ENCODE data around the gene CAMK2D.

CAMK2D gene

DNA sequence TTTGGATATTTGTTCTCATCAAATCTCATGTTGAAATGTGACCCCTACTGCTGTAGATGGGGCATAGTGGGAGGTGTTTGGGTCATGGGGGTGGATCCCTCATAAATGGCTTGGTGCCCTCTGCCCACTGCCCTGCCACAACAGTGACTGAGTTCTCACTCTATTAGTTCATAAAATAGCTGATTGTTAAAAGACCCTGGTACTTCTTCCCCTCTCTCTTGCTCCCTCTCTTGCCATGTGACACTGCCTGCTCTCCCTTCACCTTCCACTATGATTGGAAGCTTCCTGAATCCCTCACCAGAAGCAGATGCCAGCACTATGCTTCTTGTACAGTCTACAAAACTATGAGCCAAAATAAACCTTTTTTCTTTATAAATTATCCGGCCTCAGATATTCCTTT is 182.2 kb downstream of the CAMK2D start:
- H3K27ac ChIP-seq: no peak overlapping the region
- no peak for DNase-seq
- no peaks in the 10 kb centered on the region for H3K9me3 ChIP-seq (ENCODE audit: severe bottlenecking)
- H3K27me3 ChIP-seq (ENCODE audit: insufficient read depth, low read depth, severe bottlenecking): no peaks in the 10 kb centered on the region
- no peak overlapping the region for H3K4me3 ChIP-seq (ENCODE audit: low read depth, low read length)
- TF ChIP-seq, protein P1, sequence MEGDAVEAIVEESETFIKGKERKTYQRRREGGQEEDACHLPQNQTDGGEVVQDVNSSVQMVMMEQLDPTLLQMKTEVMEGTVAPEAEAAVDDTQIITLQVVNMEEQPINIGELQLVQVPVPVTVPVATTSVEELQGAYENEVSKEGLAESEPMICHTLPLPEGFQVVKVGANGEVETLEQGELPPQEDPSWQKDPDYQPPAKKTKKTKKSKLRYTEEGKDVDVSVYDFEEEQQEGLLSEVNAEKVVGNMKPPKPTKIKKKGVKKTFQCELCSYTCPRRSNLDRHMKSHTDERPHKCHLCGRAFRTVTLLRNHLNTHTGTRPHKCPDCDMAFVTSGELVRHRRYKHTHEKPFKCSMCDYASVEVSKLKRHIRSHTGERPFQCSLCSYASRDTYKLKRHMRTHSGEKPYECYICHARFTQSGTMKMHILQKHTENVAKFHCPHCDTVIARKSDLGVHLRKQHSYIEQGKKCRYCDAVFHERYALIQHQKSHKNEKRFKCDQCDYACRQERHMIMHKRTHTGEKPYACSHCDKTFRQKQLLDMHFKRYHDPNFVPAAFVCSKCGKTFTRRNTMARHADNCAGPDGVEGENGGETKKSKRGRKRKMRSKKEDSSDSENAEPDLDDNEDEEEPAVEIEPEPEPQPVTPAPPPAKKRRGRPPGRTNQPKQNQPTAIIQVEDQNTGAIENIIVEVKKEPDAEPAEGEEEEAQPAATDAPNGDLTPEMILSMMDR (IDR thresholded peaks at IDR 0.05; ENCODE audit: low read depth, low read length): no peak
- no peaks in the 10 kb centered on the region for H3K36me3 ChIP-seq

DNA sequence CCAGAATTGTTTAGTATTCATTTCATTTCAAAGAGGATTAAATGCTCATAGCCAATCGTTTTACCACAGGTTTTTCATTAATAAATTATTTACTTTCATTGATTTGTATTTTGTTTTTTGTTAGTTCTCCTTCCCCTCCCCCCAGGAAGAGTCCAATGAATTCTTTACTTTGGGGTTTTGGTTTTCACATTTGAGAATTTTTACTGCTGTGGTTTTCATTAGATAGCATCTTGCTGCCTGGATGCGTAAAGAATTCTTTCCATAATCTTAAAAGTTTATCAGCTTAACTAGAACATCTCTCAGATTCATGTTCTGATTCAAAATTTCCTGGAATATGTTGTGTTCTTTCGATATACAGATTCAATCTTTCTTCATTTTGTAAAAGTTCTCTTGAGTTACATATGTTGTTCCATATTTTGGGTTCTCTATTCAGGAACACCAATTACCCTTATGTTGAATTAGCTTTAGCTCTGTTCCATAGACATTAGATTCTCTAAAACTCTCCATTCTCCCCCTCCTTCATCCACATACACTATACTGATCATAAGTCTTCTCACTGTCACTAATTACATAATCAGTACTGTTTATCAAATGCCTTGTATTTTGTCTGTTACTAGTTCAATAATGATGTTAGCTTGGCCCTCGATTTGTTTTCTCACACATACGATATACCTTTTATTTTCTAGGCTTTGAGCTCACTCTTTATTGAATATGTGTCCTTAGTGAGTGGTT is 184.4 kb downstream of the CAMK2D start:
- TF ChIP-seq, protein P1 (IDR thresholded peaks at IDR 0.05; ENCODE audit: low read depth, low read length): no peak
- H3K27me3 ChIP-seq (ENCODE audit: insufficient read depth, low read depth, severe bottlenecking): no peaks in the 10 kb centered on the region
- H3K27ac ChIP-seq: no peak overlapping the region
- H3K36me3 ChIP-seq: no peaks in the 10 kb centered on the region
- no peak for DNase-seq
- H3K9me3 ChIP-seq (ENCODE audit: severe bottlenecking): peaks cover 4% of the 10 kb centered on the region
- no peak overlapping the region for H3K4me3 ChIP-seq (ENCODE audit: low read depth, low read length)

DNA sequence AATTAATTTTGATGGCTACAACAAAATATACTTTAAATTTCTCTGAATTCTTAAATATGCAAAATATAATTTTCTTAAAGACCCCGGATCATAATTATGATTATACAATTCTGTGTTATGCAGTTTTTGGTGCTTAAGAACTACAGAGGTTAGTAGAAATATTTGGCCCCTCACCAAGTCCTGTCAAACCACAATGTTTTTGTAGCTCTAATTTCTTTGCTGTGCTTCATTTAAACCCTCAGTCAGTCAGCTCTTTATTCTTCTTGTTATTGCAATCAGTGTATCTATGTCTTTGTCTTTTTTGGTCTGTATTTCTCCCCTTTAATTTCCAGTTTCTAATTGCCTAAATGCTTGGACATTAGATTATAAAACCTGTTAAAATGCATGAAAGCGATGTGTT is 186.1 kb downstream of the CAMK2D start:
- H3K9me3 ChIP-seq (ENCODE audit: severe bottlenecking): peaks cover 4% of the 10 kb centered on the region
- H3K36me3 ChIP-seq: no peaks in the 10 kb centered on the region
- TF ChIP-seq, protein P1 (IDR thresholded peaks at IDR 0.05; ENCODE audit: low read depth, low read length): no peak
- peak overlapping the region; percentile 77 for H3K27ac ChIP-seq
- H3K4me3 ChIP-seq (ENCODE audit: low read depth, low read length): no peak overlapping the region
- DNase-seq: no peak
- no peaks in the 10 kb centered on the region for H3K27me3 ChIP-seq (ENCODE audit: insufficient read depth, low read depth, severe bottlenecking)

DNA sequence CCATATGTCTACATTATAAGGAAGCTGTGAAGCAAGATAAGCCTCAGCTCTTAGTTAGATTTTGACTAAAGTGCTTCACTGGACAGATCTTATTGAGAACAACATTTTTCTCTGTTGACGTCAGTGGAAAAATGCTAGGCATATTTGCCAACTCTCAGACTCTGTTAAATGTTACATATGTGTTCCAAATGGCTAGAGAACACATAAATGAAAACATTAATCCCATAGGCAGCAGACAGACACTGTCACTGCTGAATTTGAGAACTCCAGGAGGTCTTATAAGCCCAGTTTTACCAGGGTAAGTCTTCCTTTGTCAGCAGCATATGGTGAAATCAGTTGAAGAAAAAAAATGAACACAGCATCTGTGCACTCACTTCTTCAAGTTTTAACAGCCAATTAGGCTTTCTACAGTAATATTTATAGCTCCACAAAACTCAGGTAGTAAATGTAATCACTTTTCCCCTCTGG is 186.9 kb downstream of the CAMK2D start:
- no peaks in the 10 kb centered on the region for H3K27me3 ChIP-seq (ENCODE audit: insufficient read depth, low read depth, severe bottlenecking)
- peak; percentile 48 for DNase-seq

DNA sequence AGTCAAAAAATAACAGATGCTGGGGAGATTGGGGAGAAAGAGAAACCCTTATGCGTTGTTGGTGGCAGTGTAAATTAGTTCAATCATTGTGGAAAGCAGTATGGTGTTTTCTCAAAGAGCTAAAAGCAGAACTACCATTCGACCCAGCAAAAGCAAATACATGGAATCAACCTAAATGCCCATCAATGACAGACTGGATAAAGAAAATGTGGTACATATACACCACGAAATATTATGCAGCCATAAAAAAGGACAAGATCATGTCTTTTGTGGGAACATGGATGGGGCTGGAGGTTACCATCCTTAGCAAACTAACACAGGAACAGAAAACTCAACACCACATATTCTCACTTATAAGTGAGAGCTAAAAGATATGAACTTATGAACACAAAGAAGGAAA is 188.9 kb downstream of the CAMK2D start:
- Histone ChIP-seq H3K27me3 (ENCODE audit: insufficient read depth, low read depth, severe bottlenecking) (no peaks in the 10 kb centered on the region), H3K27ac (no peak overlapping the region), H3K36me3 (no peaks in the 10 kb centered on the region), H3K9me3 (ENCODE audit: severe bottlenecking) (peaks cover 4% of the 10 kb centered on the region), H3K4me3 (ENCODE audit: low read depth, low read length) (no peak overlapping the region)
- no peak for DNase-seq
- TF ChIP-seq, protein P1 (IDR thresholded peaks at IDR 0.05; ENCODE audit: low read depth, low read length): no peak

More for the DNA sequence above, 186.9 kb downstream of the CAMK2D start:
- TF ChIP-seq, protein P1 (IDR thresholded peaks at IDR 0.05; ENCODE audit: low read depth, low read length): no peak
- H3K9me3 ChIP-seq (ENCODE audit: severe bottlenecking): peaks cover 4% of the 10 kb centered on the region
- no peaks in the 10 kb centered on the region for H3K36me3 ChIP-seq
- peak overlapping the region; percentile 77 for H3K27ac ChIP-seq
- H3K4me3 ChIP-seq (ENCODE audit: low read depth, low read length): peak overlapping the region; percentile 26; the same call in 1 of the 2 replicates

Measured in WERI-Rb-1 (cell line).